ENCODE data around the gene KIF18A.

The KIF18A gene

GRCh38 chr11:28038775-28039174 is 69.2 kb downstream of the KIF18A start:
- no peak for DNase-seq

DNA sequence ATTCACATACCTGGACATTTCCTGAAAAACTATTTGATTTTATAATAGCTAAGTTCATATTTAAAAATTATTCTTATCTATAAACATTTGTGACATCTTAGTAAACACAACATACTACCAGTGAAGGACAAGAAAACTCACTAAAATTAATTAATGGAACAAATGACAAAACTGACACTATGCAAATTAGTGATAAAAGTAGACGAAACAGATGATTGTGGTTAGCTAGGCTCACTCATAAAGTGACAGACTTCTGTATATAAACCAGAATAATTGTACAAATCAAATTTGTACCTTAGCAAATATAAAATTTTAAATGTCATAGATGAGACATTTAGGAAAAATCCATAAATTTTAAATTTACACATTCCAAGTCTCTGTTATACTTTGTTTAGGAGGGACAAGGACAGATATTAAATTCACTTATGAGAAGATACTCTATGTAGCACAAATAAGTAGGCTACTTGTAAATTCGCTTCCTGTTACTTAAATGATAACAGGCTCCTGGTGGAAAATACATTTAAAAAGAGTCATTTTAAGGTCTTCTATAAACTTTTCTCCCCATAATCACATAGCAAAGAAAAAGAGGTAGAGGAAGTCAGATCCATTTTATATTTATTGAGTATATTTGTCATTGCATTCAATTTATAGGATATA is 81.2 kb downstream of the KIF18A start:
- no peak for DNase-seq

DNA sequence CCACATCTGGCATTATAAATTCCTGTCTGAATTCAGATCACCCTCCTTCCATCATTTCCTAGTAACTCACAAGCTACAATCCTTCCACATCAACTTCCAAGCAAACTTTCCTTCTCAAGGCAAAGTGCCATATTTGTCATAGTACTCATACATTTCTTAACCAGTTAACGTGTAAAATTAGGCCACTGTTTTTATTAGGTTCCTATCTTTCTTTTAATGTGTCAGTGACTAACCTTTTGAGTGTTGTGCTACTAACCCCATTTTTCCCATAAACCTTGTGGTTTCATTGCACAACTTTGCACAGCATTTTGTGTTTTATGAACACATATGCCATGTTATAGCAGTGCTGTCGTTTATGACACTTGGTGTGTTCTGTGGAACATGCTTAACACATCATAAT is 90.1 kb downstream of the KIF18A start:
- DNase-seq, result no peak

DNA sequence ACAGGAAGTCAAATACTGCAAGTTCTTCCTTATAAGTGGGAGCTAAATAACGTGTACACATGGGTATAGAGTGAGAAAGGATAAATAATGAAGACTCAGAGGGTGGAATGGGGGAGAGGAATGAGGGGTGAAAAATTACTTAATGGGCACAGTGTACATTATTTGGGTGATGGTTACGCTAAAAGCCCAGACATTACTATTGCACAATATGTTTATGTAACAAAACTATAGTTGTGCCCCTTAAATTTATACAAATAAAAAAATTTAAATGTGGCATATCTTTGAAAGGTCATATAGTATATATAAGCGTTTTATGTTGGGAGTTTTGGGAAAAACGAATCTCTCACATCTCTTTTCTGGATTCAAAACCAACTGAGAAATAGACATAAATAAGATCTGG is 96.1 kb downstream of the KIF18A start:
- no peak for DNase-seq

GRCh38 chr11:28009996-28010395 is 98.0 kb downstream of the KIF18A start:
- no peak for DNase-seq

GRCh38 chr11:28009388-28009787 is 98.6 kb downstream of the KIF18A start:
- DNase-seq, result no peak

- no peak for DNase-seq
Observed at GRCh38 chr11:28003615-28004014, 104.3 kb downstream of the KIF18A start.

GRCh38 chr11:27998552-27998951 is 109.4 kb downstream of the KIF18A start:
- DNase-seq, result no peak

DNA sequence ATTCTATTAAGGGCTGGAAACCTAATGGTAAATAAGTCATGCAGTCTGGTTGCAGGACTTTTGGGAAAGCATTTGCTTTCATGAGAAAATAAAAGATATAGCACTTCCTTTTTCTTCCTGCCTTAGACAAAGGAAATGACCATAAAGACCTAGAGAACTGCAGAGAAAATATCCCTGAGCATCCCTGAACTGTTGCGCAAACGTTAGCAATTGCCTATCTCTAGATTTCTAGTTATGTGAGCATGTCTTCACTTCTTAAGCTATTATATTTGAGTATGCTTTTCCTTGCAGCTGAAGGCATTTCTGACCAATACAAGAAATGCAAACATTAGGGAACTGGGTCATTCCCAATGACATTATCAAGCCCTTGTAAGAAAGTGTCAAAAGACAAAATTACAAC is 110.6 kb downstream of the KIF18A start:
- DNase-seq, result no peak

DNA sequence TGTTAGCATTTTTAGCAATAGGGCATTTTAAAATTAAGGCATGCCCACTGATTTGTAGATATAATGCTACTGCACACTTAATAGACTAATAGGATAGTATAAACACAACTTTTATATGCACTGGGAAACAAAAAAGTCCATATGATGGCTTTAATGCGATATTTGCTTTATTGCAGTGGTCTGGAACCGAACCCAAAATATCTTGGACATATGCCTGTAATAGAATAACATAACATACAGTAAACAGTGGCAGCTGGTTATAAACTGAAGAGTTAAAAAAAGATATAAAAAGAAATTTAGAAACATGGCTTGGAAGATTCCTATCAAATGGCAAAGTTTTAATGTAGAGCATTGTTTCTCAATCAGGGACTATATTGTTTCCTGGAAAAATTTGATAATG is 111.9 kb downstream of the KIF18A start:
- no peak for DNase-seq

- no peak for DNase-seq
Observed at GRCh38 chr11:27995083-27995482, 112.9 kb downstream of the KIF18A start.

GRCh38 chr11:27991736-27992135 is 116.2 kb downstream of the KIF18A start:
- no peak for DNase-seq

- no peak for DNase-seq
Observed at GRCh38 chr11:27977527-27977926, 130.4 kb downstream of the KIF18A start.

GRCh38 chr11:27977031-27977430 is 130.9 kb downstream of the KIF18A start:
- no peak for DNase-seq

DNA sequence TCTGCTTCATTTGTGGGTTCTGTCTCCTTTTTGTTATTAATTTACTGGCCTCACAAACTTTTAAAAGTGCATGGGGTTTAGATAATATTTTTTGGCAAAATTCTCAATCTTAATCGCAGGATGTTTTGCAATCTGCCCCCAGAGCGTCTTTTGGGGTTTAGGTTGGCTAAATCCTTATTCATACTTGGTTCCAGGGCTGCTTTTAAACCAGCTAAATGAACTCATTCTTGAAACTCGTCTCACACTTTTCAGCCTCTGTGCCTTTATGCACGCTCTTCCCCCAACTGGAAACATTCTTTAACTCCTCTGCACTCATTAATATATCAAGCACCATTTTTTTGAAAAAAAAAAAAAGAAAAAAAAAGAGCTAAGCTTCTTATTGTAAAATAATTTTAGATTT is 131.7 kb downstream of the KIF18A start:
- DNase-seq, result no peak

DNA sequence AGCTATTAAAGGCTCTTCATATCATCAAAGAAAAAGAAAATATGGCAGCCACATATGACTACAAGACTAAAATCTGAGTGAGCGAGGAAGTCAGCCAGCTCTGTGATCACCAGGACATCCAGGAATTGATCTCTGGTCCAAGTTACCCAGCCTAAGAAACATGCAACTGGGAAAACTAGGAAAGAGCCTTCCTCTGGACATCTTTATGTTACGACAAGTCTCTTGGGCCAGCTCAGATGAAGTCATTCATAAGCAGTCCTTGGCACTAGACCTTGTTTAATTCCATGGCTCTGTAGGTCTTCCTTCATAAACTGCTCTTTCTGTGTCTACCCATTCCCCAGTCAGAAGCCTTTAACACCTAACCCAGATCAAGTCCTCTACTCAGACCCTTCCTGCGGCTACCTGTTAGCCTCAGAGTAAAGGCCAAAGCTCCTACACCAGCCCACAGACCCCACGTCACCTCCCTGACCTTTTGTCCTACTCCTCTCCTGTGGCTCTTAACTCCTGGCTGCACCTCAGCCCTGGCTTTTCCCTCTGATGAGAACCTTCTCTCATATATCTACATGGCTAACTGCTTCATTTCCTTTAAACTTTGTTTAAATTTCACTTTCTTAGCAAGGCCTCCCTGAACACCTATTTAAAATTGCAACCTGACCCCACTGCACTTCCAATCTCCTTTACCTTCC is 134.0 kb downstream of the KIF18A start:
- DNase-seq, result no peak

GRCh38 chr11:27972522-27973170 is 135.3 kb downstream of the KIF18A start:
- DNase-seq, result no peak

DNA sequence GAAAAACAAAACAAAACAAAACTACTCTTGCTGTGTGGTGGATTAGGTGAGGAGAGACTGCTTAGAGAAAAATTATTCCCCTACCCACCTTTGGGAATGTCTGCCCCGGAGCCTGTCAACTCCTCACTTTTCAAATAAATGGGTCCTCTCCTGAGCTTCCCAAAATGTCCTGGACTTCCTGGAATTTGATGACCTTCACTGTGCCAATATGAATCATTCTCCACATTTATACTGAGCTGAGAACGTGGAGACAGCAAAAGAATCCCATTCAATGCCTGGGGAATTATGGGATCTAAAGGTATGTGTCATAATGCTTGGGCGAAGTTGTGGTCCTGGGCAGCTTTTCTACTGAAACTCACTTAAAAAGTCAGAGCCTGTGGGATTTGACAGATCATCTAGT is 136.8 kb downstream of the KIF18A start:
- no peak for DNase-seq

Measured in NCI-H1417 treated with DMSO at 0.1 percent for 48 hours (cell line).